Measurements from ENCODE around the gene HOXA6. TPM values are rescaled to one million over a fixed set of nuclear protein-coding genes. Genes with fewer than 3 reads are reported as not detected.

The HOXA6 gene
- total RNA-seq: 0.80 and 1.0 TPM in 2 replicates
- polyA plus RNA-seq (2012): 1.1 TPM

- no peak for DNase-seq (ENCODE audit: low read depth)
Observed at GRCh38 chr7:27147199-27148030, at the start of gene HOXA6. TSS of gene HOXA6 (minus strand) at chr7:27147774. CDS start at chr7:27147749, 25 bp downstream.

- peak; percentile 81 for DNase-seq (ENCODE audit: low read depth)
Observed at GRCh38 chr7:27196287-27196767, 48.8 kb upstream of the HOXA6 start.

GRCh38 chr7:27194686-27195379, 47.3 kb upstream of the HOXA6 start:
- DNase-seq (ENCODE audit: low read depth): no peak

- no peak for DNase-seq (ENCODE audit: low read depth)
Observed at GRCh38 chr7:27194002-27194352, 46.4 kb upstream of the HOXA6 start.

- no peak for DNase-seq (ENCODE audit: low read depth)
Observed at GRCh38 chr7:27193335-27194001, 45.9 kb upstream of the HOXA6 start.

GRCh38 chr7:27192546-27193334, 45.2 kb upstream of the HOXA6 start:
- DNase-seq (ENCODE audit: low read depth): no peak

- no peak for DNase-seq (ENCODE audit: low read depth)
Observed at GRCh38 chr7:27191833-27192545, 44.4 kb upstream of the HOXA6 start.

GRCh38 chr7:27191161-27191731, 43.7 kb upstream of the HOXA6 start:
- DNase-seq (ENCODE audit: low read depth): no peak

- no peak for DNase-seq (ENCODE audit: low read depth)
Observed at GRCh38 chr7:27189997-27190748, 42.6 kb upstream of the HOXA6 start.

GRCh38 chr7:27189295-27189996, 41.9 kb upstream of the HOXA6 start:
- no peak for DNase-seq (ENCODE audit: low read depth)

GRCh38 chr7:27188386-27189294, 41.1 kb upstream of the HOXA6 start:
- no peak for DNase-seq (ENCODE audit: low read depth)

- no peak for DNase-seq (ENCODE audit: low read depth)
Observed at GRCh38 chr7:27187475-27188385, 40.2 kb upstream of the HOXA6 start.

- no peak for DNase-seq (ENCODE audit: low read depth)
Observed at GRCh38 chr7:27186668-27187474, 39.3 kb upstream of the HOXA6 start.

- no peak for DNase-seq (ENCODE audit: low read depth)
Observed at GRCh38 chr7:27185854-27186667, 38.5 kb upstream of the HOXA6 start.
